GM19468 (cell line): ENCODE results near the gene SDK1.
"Not testable (repeated sequence)": the region's sequence is repeated elsewhere in the genome, so short reads cannot be mapped to it uniquely, and the experiment has no call there.

Experiments
- ATAC-seq: cut with Tn5 transposase; IDR thresholded peaks from one replicate; pipeline ENCODE4 v1.9.1; 2021; ENCODE audit warnings: mild to moderate bottlenecking, moderate library complexity, moderate number of reproducible peaks; ENCODE audit not compliant: unreplicated experiment; ENCODE audit errors: extremely low read depth

Gene SDK1

GRCh38 chr7:4281231-4281993, 980.4 kb downstream of the SDK1 start:
- ATAC-seq = no peak

DNA sequence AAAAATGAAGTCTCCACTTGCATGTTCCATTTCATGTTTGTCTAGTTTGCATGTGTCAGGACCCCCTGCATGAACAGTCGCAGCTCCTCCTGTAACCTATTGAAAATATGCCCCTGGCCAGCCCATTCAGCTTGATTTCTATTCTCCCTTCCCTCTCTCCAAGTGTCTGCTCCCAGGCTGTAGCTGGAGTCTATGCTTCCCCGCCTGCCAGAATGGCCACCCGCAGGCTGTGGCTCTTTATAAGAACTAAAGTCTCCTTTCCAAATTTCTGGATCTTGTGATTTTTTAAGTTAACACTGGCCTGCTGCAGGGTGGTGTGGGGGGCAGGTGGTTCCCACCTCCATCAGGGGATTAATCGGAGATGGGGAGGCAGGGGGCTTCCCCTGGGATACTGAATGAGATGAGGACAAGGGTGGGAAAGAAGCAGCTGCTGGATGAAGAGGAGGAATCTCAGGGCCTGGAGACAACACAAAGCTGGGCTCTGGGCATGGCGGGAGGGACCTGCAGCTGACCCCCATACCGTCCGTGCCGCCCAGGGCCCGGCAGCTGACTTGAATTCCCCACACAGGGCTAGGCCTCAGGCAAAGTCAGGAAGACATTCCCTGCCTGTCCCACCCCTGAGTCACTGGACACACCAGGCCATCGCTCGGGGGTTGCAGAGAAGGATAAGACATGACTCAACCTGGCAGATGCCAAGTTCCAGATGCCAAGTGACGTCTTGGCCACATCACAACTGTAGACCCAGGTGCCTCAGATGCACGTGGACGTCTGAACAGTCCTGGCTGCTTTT, 981.6 kb downstream of the SDK1 start:
- no peak for ATAC-seq

DNA sequence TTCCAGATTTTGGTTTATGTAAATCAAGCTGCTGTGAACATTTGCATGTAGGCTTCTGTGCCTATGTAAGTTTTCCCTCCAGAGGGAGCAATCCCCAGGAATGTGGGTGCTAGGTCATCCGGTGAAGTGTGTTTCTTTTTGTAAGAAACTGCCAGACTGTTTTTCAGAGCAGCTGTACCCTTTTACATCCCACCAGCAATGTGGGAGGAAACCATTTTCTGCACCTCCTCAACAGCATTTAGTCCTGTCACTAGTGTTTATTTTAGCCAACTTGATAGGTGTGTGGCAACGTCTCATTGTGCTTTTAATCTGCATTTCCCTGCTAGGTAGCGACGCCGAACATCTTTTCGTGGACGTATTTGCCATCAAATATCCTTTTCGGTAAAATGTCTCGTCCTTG, 985.3 kb downstream of the SDK1 start:
- no peak for ATAC-seq

DNA sequence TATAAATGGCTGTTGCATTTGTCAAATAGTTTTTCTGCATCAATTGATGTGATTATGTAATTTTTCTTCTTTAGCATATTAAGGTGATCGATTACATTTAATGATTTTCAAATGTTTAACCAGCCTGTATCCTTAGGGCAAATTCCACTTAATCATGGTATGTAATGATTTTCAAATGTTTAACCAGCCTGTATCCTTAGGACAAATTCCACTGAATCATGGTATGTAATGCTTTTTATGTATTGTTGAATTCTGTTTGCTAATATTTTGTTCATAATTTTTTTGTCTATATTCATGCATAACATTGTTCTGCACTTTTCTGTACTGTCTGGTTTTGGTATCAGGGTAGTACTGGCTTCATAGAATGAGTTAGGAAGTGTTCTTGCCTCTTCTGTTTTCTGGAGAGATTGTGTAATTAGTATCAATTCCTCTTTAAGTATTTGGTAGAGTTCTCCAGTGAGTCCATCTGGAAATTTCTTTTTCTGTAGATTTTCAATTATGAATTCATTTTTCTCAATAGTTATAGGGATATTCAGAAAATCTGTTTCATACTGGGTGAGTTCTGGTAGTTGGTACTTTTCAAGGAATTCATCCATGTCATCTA, 987.8 kb downstream of the SDK1 start:
- no peak for ATAC-seq

DNA sequence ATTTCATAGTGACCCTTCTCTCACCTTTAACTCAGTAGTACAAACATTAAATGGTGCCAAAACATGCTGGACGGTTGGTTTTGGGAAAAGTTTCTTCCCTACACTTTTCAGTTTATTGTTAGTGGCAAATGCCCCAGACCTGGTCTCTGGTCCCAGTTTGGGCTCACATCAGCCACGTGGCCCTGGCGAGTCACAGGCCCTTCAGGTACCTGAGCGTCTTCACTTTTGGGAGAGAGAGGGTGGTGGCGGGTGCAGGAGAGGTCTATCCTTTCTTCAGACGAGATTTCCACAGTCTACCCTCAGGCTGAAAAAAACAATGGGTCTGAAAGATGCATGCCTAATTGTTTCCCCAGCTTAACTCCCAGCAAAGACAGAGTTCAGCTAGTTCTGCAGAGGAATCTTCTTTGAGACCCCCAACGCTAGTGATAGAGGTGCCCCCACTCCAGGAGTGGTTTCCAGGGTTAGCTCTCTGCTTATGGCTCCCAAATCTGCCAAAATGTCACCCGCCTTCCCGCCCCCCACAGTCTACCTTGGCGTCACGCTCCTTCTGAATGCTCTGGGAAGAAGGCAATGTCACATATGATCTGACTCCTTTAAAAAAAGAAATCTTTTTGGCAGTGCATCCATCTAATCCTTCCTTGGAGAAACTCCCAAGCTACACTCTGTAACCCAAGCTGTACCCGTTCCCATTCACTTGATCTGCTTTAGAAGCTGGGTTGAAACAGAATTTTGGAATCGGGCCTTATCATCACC, 996.3 kb downstream of the SDK1 start:
- ATAC-seq = no peak

GRCh38 chr7:4297918-4298219, 996.8 kb downstream of the SDK1 start:
- no peak for ATAC-seq

GRCh38 chr7:4299431-4299830, 998.4 kb downstream of the SDK1 start:
- ATAC-seq = no peak

- no peak for ATAC-seq
These were observed 1001.3 kb downstream of the SDK1 start for GRCh38 chr7:4302203-4302905.

DNA sequence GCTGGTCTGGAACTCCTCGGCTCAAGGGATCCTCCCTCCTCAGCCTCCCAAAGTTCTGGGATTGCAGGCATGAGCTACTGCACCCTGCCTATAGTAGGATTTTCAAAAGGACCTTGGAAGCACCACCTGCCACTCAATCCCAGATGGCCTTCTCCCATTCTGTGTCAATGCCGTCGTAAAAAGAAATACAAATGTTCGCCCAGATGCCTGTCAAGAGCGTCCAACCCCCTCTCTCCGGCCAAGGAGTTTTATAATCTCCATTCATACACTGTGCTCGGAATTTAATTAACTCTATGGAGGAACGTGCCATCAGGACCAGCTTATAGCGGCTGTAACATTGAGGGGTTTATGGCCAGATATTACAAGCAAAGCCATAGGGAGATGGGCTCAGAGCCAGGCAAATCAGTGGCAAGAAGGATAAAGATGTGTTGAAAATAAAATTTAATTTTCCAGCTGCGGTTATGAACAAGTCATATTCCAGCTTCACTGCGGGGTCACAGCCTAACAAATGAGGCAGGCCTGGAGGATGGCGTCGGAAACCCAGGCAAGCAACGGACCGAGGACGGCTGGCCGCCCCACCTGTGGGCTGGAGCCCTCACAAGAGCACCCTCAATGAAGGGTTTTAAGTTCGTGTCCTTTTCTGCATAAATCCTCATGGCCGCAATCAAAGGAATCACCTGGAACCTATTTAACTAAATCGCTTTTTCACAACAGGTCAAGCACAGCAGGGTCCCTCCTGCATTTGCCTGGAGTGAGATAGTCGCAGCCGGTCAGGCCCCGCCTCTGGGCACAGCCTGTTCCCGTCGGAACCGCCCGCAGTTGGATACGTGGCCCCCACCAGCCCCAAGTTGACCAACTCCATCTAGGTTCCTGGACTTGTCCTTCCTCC, 1006.5 kb downstream of the SDK1 start:
- no peak for ATAC-seq

GRCh38 chr7:4308205-4308590, 1007.1 kb downstream of the SDK1 start:
- no peak for ATAC-seq

DNA sequence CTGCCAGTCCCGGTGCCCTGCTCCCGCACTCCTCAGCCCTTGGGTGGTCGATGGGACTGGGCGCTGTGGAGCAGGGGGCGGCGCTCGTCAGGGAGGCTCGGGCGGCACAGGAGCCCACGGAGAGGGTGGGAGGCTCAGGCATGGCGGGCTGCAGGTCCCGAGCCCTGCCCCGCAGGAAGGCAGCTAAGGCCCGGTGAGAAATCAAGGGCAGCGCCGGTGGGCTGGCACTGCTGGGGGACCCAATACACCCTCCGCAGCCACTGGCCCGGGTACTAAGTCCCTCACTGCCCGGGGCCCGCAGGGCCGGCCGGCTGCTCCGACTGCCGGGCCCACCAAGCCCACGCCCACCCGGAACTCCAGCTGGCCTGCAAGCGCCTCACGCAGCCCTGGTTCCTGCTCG, 1012.9 kb downstream of the SDK1 start:
- not testable (repeated sequence) for ATAC-seq

GRCh38 chr7:4314316-4314715, 1013.3 kb downstream of the SDK1 start:
- not testable (repeated sequence) for ATAC-seq
